Neuron (in vitro differentiated cells): ENCODE measurements around the gene CASS4.
A peak's percentile ranks its signal among the peaks of the same experiment; 100 is the strongest.

Source experiments
- H2AFZ ChIP-seq: one replicate; pipeline ENCODE4 v1.6.1; 2013; ENCODE audit warnings: low read depth, mild to moderate bottlenecking, inconsistent platforms, low read length, moderate library complexity
- H3K27me3 ChIP-seq: one replicate; pipeline ENCODE4 v1.6.1; 2013; ENCODE audit warnings: low read length; ENCODE audit not compliant: insufficient read depth
- H3K36me3 ChIP-seq: one replicate; pipeline ENCODE4 v1.6.1; 2013; ENCODE audit warnings: low read length; ENCODE audit not compliant: insufficient read depth
- H3K4me1 ChIP-seq: one replicate; pipeline ENCODE4 v1.6.1; 2013; ENCODE audit warnings: low read length; ENCODE audit not compliant: insufficient read depth
- H3K4me3 ChIP-seq: 2 replicates; pipeline ENCODE4 v1.5.1; 2013; ENCODE audit warnings: mild to moderate bottlenecking, low read length, moderate library complexity
- H3K9me3 ChIP-seq: one replicate; pipeline ENCODE4 v1.6.1; 2013; ENCODE audit warnings: low read length

Gene CASS4

GRCh38 chr20:56445130-56445529 lies 33.1 kb downstream of the CASS4 start:
- Histone ChIP-seq H3K27me3 (no peaks in the 10 kb centered on the region), H3K36me3 (no peaks in the 10 kb centered on the region)

GRCh38 chr20:56445540-56445939 lies 33.5 kb downstream of the CASS4 start:
- Histone ChIP-seq H3K36me3 (no peaks in the 10 kb centered on the region), H2AFZ (no peak overlapping the region), H3K4me1 (no peaks in the 10 kb centered on the region), H3K9me3 (no peaks in the 10 kb centered on the region), H3K4me3 (no peak overlapping the region), H3K27me3 (no peaks in the 10 kb centered on the region)

More at GRCh38 chr20:56445130-56445529, 33.1 kb downstream of the CASS4 start:
- Histone ChIP-seq H2AFZ (no peak overlapping the region), H3K9me3 (no peaks in the 10 kb centered on the region), H3K4me3 (no peak overlapping the region), H3K4me1 (no peaks in the 10 kb centered on the region)

GRCh38 chr20:56447227-56447626 lies 35.2 kb downstream of the CASS4 start:
- Histone ChIP-seq H3K4me3 (no peak overlapping the region), H3K27me3 (peaks cover 1% of the 10 kb centered on the region), H3K9me3 (no peaks in the 10 kb centered on the region), H3K4me1 (no peaks in the 10 kb centered on the region), H2AFZ (no peak overlapping the region), H3K36me3 (no peaks in the 10 kb centered on the region)

GRCh38 chr20:56449459-56449858 lies 37.4 kb downstream of the CASS4 start:
- no peaks in the 10 kb centered on the region for H3K4me1 ChIP-seq
- no peak overlapping the region for H3K4me3 ChIP-seq
- no peak overlapping the region for H2AFZ ChIP-seq
- no peaks in the 10 kb centered on the region for H3K36me3 ChIP-seq
- peaks cover 3% of the 10 kb centered on the region for H3K27me3 ChIP-seq
- no peaks in the 10 kb centered on the region for H3K9me3 ChIP-seq

- H2AFZ ChIP-seq = no peak overlapping the region
- no peaks in the 10 kb centered on the region for H3K9me3 ChIP-seq
- H3K27me3 ChIP-seq = peaks cover 3% of the 10 kb centered on the region
- H3K36me3 ChIP-seq = no peaks in the 10 kb centered on the region
- no peak overlapping the region for H3K4me3 ChIP-seq
- no peaks in the 10 kb centered on the region for H3K4me1 ChIP-seq
Observed at GRCh38 chr20:56451056-56451765, 39.2 kb downstream of the CASS4 start.

- Histone ChIP-seq H2AFZ (no peak overlapping the region), H3K4me3 (no peak overlapping the region), H3K9me3 (no peaks in the 10 kb centered on the region), H3K27me3 (peaks cover 3% of the 10 kb centered on the region), H3K36me3 (no peaks in the 10 kb centered on the region), H3K4me1 (no peaks in the 10 kb centered on the region)
Observed at GRCh38 chr20:56453352-56453751, 41.3 kb downstream of the CASS4 start.

GRCh38 chr20:56454754-56455153 lies 42.7 kb downstream of the CASS4 start:
- Histone ChIP-seq H3K36me3 (no peaks in the 10 kb centered on the region), H3K4me1 (no peaks in the 10 kb centered on the region), H3K4me3 (no peak overlapping the region), H3K9me3 (no peaks in the 10 kb centered on the region), H2AFZ (no peak overlapping the region), H3K27me3 (peaks cover 3% of the 10 kb centered on the region)

GRCh38 chr20:56458206-56458821 lies 46.3 kb downstream of the CASS4 start:
- H3K4me1 ChIP-seq = no peaks in the 10 kb centered on the region
- peaks cover 4% of the 10 kb centered on the region for H3K27me3 ChIP-seq
- no peak overlapping the region for H3K4me3 ChIP-seq
- H3K9me3 ChIP-seq = no peaks in the 10 kb centered on the region
- H2AFZ ChIP-seq = no peak overlapping the region
- H3K36me3 ChIP-seq = no peaks in the 10 kb centered on the region

- no peak overlapping the region for H3K4me3 ChIP-seq
- peaks cover 4% of the 10 kb centered on the region for H3K27me3 ChIP-seq
- H3K4me1 ChIP-seq = no peaks in the 10 kb centered on the region
Observed at GRCh38 chr20:56460459-56460858, 48.4 kb downstream of the CASS4 start.

GRCh38 chr20:56461576-56461975 lies 49.5 kb downstream of the CASS4 start:
- Histone ChIP-seq H3K4me3 (no peak overlapping the region), H3K27me3 (peaks cover 4% of the 10 kb centered on the region), H2AFZ (no peak overlapping the region), H3K36me3 (no peaks in the 10 kb centered on the region), H3K9me3 (no peaks in the 10 kb centered on the region), H3K4me1 (no peaks in the 10 kb centered on the region)

More at GRCh38 chr20:56460459-56460858, 48.4 kb downstream of the CASS4 start:
- Histone ChIP-seq H3K9me3 (no peaks in the 10 kb centered on the region), H3K36me3 (no peaks in the 10 kb centered on the region), H2AFZ (no peak overlapping the region)

- Histone ChIP-seq H3K36me3 (no peaks in the 10 kb centered on the region), H2AFZ (no peak overlapping the region), H3K4me1 (peaks cover 5% of the 10 kb centered on the region), H3K9me3 (no peaks in the 10 kb centered on the region), H3K4me3 (no peak overlapping the region), H3K27me3 (peaks cover 4% of the 10 kb centered on the region)
Observed at GRCh38 chr20:56463428-56463827, 51.4 kb downstream of the CASS4 start.

- Histone ChIP-seq H3K36me3 (peaks cover 6% of the 10 kb centered on the region), H2AFZ (no peak overlapping the region)
Observed at GRCh38 chr20:56465997-56466396, 53.9 kb downstream of the CASS4 start.

GRCh38 chr20:56467968-56468315 lies 55.9 kb downstream of the CASS4 start:
- Histone ChIP-seq H3K4me3 (peak overlapping the region; percentile 99), H3K36me3 (peaks cover 9% of the 10 kb centered on the region), H3K4me1 (peaks cover 17% of the 10 kb centered on the region), H3K9me3 (no peaks in the 10 kb centered on the region), H3K27me3 (no peaks in the 10 kb centered on the region), H2AFZ (peak overlapping the region; percentile 83)

More at GRCh38 chr20:56465997-56466396, 53.9 kb downstream of the CASS4 start:
- Histone ChIP-seq H3K4me3 (no peak overlapping the region), H3K27me3 (no peaks in the 10 kb centered on the region), H3K9me3 (no peaks in the 10 kb centered on the region), H3K4me1 (peaks cover 17% of the 10 kb centered on the region)
